GM23248 (cell line): ENCODE results near the gene PEX14.

Experiments
- EZH2 ChIP-seq: fragments of 200-600 bp; sonication (generic); IDR thresholded peaks from 2 replicates; pipeline ENCODE4 v1.6.1; 2018; ENCODE audit warnings: antibody characterized with exemption, mild to moderate bottlenecking; ENCODE audit not compliant: insufficient read depth, poor library complexity, severe bottlenecking
- EZH2phosphoT487 ChIP-seq: fragments of 200-600 bp; sonication (generic); IDR thresholded peaks from 2 replicates; pipeline ENCODE4 v1.6.1; 2018; ENCODE audit warnings: antibody characterized with exemption, moderate library complexity, mild to moderate bottlenecking, low read depth; ENCODE audit not compliant: insufficient read depth

DNA sequence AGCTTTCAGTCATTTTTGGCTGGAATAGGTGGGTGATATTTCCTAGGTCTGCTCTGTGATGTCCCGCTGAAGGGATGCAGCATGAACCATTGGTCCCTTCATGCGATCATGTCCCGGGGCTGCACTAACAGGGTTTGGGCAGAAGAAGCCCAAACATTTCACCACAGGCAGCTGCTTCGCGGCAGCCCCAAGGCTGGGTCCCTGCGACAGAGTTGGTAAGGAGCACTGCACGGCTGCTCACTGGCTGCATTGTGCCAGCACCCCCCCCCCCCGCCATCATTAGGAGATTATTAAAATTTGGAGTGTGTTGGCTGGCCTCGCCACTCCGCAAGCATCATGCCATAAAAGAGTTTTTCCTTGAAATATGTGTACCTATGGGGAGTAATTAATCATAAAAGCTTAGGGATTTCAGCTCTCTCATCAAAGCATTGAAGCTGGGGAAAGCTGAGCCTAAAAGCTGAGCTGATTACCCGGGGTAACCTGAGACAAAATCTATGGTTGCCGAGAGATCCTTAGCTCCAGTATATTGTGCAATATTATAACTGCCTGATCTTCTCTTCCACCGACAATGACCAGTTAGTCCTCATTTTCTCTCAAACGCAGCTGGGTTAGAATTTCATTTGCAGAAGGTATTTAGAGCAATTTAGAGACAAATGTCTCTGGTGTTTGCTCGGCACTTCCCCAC, 62.5 kb downstream of the PEX14 start:
- TF ChIP-seq EZH2, result no peak
- TF ChIP-seq EZH2phosphoT487, result no peak
